Hindlimb muscle (tissue), 1 donor: Measurements from ENCODE around the gene PGAM4. TPM values are rescaled to one million over a fixed set of nuclear protein-coding genes. Genes with fewer than 3 reads are reported as not detected.
"Not testable (repeated sequence)": the region's sequence is repeated elsewhere in the genome, so short reads cannot be mapped to it uniquely, and the experiment has no call there.

ENCODE experiments used
- DNase-seq: peaks from one replicate; pipeline ENCODE4 v3.0.0-alpha.2; 2013
- polyA plus RNA-seq: library from polyadenylated mRNA; unstranded; fragments of 120-200 nt; gene quantifications from one replicate; pipeline ENCODE4 v1.2.1, GENCODE V29; 2013; ENCODE audit not compliant: insufficient read length

PGAM4 gene
- polyA plus RNA-seq, 1 donor: not detected

DNA sequence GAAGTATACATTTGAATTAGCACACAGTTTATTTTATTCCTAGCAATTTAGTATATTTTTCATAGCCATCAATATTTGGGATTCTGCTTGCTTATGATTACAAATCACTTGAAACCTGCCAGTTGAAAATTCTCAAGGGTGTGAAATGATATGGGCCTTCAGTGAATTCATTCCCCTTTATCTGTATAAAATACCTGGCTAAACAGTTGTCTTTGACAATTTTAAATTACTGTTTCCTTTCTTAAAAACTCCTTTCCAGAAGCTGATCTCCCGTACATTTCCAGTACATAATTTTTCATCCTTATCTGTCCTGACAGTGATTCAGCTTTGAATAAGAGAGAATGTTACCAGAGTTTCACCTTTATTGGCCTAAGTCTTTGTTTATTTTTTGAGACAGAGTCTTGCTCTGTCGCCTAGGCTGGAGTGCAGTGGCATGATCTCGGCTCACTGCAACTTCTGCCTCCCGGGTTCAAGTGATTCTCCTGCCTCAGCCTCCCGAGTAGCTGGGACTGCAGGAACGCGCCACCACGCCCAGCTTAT is 45.0 kb downstream of the PGAM4 start:
- no peak for DNase-seq

DNA sequence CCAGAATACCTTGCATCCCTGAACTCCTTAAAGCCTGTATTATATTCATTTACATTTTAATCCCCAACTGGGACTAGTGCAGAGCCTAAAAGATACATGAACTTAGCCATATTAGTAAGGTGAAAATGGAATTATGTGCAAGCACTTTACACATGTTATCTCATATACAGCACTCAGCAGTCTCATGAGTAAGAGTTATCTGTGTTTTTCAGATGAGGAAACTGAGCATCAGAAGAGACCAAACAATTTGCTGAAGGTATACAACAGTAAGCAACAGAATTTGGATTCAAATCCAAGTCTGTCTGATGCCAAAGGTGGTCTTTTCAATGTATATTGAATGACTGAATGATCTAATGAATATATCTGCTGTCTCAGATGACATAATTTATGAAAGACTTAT is 46.7 kb downstream of the PGAM4 start:
- no peak for DNase-seq

DNA sequence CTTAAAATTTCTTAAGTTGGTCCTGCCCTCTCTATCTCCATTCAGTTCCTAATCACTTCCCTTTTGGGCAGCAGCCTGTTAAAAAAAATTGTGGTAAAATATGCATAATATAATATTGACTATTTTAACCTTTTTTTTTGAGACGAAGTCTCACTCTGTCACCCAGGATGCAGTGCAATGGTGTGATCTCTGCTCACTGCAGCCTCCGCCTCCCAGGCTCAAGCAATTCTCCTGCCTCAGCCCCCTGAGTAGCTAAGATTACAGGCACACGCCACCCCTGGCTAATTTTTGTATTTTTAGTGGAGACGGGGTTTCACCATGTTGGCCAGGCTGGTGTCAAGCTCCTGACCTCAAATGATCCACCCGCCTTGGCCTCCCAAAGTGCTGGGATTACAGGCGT is 50.1 kb downstream of the PGAM4 start:
- not testable (repeated sequence) for DNase-seq

DNA sequence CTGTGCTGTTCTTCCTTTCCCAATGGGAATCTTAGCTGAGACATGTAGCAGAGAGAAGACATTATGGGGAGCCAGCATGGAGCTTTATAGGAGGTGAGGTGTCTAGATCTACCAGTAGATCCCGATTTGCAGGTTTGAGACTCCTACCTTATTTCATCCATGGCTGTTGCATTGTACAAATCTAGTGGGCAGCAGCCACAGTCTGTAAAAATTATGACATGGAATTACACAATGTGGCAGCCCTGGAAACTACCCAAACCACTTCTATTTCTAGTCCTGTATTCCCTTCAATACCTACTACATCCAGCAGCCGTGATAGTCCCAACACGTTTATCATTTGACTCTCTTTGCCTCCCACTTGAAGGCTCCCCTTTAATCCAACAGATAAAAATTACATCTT is 50.9 kb downstream of the PGAM4 start:
- DNase-seq: no peak

Other genes with a start within 250 kb of the PGAM4 start
- gene ATRX, start 183.4 kb downstream of the PGAM4 start, polyA plus RNA-seq: 44.7 TPM
- gene MAGT1, start 74.2 kb downstream of the PGAM4 start, polyA plus RNA-seq: 34.8 TPM
- 201 TPM for gene COX7B, start 70.2 kb downstream of the PGAM4 start, polyA plus RNA-seq
- 7.3 TPM for gene ATP7A, start 58.9 kb downstream of the PGAM4 start, polyA plus RNA-seq
- 225 TPM for gene PGK1, start 134.6 kb upstream of the PGAM4 start, polyA plus RNA-seq
- gene TAF9B, start 170.0 kb upstream of the PGAM4 start, polyA plus RNA-seq: 26.3 TPM